NCI-H1694 (cell line): ENCODE measurements around the gene PRIMA1.

ENCODE experiments used
- DNase-seq: peaks from one replicate; lab custom pipeline; 2025; lab: John Stamatoyannopoulos, UW

PRIMA1 gene

DNA sequence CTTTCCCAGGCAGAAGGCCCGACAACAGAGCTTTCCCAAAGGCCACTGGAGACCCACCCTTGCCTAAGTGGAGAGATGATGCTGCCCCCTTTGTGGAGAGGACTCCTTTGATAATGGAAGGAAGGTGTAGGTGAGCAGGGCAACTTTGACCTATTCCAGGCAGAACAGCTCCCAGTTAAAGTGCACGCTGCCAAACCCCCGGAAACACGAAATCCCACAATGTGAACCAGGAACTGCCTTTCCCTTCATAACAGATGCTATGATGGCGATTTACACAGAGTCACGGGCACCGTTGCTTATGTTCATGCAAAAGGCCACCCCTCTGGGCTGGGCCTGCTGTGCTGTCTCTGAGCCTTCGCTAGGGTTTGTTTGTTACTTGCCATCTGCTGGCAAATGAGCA, 34.6 kb downstream of the PRIMA1 start:
- DNase-seq: no peak

DNA sequence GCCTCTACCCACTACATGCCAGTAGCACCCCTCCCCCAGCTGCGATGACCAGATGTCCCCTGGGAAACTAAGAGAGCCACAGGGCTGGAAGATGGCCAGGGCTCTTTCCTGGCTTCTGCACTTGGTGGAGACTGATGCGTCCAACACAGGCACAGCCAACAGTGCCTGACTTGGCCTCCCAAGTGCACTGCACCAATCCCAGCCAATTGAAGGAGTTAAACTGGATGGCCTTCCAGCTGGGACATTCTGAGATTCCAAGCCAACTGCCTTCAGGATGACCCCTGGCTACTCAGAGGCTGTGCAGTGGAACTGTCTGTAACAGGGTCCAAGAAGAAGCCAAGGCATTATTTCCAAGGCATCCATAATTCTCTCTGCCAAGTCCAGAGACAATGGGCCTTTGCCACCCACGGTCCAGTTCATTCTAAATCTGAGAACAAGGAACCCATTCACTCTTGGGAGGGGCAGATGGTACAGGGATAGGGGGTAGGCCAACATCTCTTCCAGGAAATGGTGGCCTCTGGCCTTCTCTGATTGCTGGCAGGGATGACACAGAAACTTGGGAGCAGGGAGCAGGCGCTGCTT, 35.2 kb downstream of the PRIMA1 start:
- DNase-seq: no peak

DNA sequence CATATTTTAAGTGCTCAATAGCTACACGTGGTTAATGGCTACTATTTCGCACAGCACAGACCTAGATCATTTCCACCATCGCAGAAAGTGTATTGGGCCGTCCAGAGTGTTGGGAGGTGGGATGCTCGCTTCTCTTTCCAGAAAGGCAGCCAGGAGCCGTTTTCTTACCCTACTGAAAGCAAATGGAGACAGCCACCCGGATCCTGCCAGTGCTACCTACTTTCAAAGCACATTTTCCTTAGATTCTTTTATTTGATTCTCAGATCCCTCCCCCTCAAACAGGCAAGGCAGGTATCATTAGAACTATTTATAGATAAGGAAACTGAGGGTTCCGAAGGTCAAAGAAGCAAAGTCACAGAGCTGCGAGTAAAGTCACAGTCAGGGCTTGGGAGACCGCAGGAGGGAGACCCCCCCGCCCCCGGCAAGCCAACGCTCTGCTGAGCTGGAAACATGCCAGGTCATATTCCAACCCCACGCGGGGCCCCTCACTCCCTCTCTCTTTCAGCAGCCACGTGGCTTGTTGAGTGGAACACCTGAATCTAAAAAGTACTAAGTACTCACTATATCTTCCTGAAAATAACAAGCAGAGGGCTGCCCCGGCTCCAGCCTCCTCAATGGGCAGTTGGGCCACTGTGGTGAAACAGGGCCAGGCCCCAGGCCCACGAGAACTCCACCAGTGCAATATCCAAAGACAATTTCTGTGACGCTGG, 36.2 kb downstream of the PRIMA1 start:
- DNase-seq: no peak

DNA sequence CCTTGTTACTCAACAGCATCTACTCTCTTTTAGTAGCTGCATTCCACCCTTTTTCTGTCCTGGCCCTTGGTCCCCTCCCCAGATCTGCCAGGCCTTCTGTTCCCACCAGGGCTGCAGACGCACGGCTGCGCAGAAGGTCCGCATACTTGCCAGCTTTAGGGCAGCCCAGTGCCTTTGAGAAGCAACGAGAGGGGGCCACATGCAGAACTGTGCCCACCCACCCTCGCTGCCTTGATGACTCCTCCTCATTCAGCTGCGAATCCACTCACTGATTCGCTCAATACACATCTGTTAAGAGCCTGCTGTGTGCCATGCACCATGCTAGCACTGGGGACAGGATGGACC, 39.2 kb downstream of the PRIMA1 start:
- no peak for DNase-seq

DNA sequence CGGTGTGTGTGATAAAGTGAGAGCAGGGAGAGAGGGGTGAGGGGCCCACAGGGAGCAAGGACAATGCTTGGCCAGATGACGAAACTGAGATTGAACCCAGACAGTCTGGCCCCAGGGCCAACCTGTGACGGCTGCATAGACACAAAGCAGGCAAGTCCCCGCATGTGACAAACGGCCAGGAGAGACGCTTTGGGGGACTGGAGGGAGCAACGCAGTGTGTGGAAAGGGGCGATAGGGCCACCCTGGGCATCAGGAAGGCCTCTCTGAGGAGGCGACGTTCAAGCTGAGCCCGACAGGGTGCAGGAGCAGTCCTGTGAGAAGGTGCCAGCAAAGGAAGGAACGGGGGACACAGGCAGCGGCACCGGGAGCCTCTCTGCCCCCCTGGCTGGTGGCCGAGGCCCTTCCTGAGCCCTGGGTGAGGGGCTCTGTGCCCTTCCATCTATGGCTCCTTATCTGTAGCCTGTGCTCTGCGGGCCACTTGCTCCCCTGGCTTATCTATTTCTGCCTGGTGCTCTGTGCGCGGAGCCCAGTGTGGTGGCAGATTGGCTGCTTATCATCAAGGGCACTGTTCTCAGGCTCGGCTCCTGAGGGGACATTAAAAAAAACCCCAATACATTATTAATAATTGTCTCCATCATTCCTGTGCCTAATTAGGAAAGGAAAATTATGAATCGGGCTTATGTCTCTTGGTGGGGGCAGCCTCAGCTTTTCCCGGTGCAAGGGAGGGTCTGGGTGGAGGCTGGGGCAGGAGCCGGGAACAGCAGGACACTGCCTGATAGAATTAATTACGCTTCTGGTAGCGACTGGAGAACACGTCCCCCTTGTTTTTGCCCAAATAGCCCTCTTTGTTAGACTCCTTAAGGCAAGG, 39.8 kb downstream of the PRIMA1 start:
- DNase-seq: peak; percentile 45

DNA sequence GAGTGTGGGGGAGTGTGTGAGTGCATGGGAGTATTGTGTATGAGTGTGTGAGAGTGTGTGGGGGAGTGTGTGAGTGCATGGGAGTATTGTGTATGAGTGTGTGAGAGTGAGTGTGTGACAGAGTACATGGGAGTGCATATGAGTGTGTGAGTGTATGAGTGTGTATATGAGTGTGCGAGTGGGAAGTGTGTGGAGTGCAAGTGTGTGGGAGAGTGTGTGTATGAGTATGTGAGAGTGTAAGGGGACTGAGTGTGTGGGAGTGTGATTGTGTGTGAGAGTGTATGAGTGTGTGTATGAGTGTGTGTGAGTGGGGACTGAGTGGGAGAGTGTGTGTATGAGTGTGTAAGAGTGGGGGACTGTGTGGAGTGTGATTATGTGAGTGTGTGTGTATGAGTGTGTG, 40.7 kb downstream of the PRIMA1 start:
- DNase-seq: no peak

DNA sequence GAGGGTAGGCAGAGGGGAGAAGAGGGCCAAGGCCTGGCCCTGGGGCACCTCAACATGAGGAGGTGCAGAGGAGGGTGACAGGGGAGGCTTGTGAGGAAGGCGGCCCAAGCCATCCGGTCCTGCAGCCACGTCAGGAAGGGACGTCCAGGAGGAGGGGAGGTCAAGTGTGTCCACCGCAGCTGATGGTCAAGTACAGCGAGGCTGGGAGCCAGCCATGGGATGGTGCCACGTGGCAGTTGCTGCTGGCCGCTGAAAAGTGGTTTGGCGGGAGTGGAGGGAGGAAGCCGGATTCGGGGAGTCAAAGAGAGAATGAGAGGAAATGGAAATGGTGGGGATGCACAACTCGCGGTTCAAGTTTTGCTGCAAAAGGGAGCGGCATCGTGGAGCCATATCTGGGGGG, 41.2 kb downstream of the PRIMA1 start:
- DNase-seq: no peak

DNA sequence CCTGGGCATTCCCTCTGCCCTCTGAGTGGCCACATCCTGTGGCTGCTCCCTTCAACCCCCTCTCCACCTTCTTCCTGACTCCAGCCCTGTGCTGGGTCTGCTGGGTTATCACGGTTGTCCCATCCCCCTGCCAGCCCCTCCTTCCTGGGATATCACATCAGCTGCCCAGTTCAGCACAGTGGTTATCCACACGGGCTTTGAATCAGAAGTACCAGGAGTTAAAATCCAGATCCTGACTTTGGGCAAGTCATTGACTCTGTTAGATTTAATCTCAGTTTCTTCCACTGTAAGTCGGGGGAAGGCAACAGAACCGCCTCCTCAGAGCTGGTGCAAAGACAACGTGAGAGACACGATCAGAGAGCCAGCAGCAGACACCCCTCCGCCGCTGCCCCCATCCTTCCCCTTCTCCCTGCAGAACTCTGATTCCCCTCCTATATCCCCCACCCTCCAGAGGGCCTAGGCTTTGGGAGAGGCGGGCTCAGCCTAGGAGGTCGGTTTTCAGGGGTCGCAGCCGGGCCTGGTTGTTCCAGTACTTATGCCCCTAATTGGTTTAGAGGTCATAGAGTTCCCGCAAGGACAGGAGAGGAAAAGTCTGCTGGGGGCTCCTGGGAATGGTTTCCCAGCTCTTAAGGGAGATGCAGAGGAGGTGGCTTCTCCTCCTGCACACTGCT, 42.5 kb downstream of the PRIMA1 start:
- DNase-seq: no peak

DNA sequence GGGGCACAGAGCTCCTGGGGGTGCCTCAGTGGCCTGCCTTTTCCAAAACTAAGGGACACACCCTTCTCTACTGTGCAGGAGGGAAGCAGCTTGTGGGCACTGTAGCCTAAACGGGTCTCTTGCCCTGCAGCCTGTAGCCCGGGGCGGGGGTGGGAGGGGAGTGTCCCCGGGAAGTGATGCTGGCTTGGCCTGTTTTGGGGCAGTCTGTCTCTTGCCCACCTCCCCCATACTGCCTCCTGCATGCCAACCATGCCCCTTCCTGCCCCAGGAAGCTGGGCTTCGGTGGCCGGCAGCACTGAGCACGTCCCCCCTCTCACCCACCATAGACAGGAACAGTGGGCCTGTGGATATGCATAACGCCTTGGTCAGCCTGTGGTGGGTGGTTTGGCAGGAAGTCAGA, 43.4 kb downstream of the PRIMA1 start:
- no peak for DNase-seq

DNA sequence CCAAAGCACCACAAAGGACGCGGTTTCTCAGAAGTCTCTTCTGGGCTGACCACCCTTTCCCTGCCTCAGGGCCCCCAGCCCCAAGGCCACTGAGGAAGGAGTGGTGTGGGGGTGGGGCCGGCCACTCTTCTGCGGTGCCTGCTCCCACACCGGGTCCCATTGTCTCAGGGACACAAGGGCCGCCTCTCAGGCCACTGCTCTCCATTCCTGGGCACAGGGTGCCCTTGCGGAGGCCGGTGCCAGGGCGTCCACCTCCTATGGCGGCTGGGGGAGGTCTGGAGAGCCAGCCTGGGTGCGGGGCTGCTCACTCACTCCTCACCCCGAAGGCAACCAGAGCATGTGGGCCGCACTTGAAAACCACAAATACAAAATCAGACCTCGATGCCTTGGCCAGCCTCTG, 44.1 kb downstream of the PRIMA1 start:
- no peak for DNase-seq

DNA sequence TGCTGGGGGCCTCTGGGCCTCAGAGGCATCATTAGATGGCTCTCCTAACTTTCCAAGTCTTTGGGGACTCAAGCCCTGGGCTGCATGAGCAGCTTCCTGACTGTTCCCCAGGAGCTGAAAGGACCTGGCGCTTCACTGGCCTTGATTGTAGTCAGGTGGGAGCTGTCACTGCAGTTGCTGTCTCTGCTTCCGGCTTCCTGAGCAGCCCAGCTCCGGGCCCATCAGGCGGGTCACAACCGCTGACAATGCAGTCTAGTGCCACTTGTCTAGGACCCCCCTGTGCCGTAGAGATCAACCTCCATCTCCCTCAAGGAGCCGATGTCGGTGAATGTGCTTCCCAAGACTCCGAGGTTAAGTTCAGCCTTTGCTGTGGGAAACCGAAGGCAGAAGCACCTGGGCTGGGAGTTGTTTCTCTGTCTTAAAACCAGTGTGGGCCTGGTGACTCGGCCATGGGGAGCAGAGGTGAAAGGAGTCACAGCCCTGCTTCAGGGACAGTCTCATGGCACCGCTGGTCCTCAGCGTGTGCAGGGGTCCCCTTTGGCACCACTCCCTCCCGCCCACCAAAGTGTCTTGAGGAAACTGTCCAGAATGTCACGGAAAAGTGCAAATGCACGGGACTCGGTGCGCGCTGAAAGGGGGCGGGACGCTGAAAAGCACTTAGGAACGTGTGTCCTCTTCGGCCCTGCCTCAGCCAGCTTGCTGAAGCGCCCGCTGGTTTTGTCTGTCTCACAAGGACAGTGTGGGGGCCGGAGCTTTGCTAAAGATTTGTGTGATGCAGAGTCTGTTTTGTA, 44.8 kb downstream of the PRIMA1 start:
- no peak for DNase-seq

DNA sequence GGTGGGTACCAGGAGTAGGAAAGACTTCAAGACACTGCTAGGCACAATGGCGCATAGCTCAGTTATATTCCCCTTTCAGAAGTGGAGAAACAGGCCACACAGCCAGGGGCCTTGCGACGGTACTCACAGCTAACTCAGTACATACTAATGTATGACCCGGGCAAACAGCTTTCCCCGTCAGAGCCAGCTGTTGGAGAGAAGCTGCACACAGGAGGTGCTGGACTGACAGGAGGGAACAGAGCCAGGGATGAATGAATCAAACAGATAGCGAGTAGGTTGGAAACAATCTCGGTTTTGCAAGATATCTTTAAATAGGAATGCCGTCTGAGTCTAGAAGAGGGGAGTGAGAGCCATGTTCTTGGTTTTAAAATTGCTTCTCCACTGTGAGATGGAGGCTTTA, 45.5 kb downstream of the PRIMA1 start:
- DNase-seq: peak; percentile 42

DNA sequence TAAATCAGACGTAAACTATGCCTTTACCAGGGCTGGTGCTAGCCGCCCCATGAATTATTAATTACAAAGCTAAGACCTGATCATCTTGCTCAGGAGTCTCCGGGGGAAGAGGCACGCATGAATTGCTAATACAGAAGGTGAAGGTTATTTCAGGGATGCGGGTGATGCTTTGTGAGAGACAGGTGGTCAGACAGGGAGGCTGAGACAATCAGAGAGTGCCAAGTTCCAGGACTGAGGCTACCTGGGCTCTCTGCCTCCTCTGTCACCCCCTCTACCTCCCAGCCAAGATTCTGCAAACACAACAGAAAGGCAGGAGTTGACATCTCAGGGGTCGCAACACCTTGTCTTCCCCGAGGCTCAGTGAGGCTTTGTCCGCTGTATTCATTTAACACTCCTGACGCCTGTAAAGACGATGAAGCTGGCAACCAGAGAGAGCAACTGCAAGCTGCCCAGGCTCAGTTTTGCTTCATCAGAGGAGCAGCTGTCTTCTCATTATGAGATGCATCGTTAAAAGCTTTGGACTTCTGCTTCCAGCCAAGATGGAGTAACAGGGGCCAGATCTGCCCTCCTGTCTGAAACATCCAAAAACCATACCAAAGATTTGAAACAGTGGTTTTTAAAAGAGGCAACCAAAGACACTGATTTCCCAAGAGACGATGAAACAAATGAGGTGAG, 46.6 kb downstream of the PRIMA1 start:
- DNase-seq: peak; percentile 43

DNA sequence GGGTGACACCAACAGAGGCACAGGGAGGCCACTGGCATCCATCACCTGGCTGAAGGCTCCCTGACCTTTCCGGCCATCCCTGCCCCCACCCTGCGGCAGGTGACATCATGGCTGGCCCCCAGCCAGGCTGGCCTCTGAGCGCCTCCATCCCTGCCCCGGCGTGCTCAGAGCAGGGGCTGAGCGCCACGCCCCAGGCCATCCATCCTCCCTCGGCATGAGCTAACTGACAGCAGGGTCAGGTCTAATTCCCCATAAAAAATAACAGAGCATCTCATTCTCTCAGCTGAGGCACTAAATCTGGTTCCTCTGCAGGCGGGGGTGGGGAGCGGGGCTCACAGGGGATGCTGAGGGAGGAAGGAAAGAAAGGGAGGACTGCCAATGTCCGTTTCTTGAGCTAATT, 50.7 kb downstream of the PRIMA1 start:
- no peak for DNase-seq

DNA sequence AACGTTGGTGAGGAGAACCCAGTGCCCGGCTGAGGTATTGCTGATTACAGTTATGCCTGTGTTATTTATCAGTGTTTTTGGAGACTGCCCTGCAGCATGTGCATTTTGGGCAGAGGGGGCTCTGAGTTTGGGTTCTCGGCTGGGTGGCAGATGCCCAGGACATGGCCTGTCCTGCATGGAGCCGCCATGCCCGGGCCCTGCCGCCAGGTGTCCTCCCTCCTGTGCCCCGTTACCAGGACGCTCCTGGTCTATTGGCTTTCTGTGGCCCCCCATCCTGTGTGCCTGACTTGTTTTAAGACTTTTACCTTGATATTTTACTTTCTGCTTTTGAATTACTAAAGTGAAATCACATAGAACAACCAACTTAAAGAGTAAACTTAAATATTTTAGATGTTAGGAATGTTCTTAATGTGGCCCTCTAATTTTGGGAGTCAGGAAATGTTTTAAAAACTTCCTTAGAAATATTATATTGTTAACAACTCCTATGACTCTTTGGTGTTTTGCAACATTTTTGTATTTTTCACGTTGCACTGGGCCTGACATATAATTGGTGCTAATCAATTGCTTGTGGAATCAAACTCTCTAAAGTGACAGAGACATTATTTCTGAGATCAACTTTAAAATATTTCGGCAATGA, 51.8 kb downstream of the PRIMA1 start:
- no peak for DNase-seq

DNA sequence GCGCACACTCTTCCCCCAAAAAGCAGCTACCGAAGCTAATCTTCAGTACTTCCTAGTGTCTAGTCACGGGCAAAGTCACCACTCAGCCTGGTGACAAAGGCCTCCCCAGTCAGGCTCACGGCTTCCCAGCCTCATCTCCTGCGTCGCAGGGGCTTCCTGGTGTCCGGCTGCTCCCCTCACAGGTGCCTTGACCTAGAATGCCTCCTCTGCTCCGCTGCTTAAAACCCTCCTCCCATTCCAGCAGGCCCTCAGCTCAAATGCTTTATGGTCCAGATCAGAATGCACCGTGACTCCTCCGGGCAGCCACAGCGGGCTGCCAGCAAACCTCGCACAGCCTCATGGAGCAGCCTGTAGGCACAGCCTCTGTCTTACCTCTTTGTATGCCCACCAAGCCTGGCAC, 53.1 kb downstream of the PRIMA1 start:
- DNase-seq: no peak

DNA sequence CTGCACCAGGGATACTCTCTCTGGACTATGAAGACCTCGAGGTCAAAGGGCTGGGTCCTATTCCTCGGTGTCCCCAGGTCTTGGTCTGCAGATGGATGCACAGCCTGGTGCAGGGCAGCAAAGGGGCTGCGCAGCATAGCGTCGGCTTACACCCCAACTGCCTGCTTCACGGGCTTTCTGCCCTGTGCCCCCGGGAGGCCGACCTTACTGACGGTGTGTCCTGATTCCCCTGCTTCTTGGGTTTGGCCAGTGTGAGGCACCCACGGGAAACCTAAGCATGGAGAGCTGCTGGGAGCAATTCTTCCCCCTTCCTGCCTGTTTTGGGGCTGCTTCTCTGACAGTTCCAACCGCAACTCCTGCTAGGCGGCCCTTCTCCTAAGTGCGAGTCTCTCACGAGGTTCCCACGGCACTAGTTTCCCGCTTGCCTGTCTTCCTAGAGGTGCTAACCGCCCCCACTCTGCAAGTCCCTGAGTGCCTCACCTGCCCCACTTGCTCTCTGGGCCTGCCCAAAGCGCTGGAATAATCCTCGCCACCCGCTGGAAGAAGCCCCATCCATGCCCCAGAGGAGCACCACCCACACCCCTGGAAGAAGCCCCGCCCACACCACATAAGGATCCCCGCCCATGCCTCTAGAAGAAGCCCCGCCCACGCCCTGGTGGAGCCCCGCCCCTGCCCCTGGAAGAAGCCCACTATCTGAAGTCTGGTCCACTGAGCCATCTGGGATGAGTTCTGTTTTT, 54.0 kb downstream of the PRIMA1 start:
- no peak for DNase-seq

DNA sequence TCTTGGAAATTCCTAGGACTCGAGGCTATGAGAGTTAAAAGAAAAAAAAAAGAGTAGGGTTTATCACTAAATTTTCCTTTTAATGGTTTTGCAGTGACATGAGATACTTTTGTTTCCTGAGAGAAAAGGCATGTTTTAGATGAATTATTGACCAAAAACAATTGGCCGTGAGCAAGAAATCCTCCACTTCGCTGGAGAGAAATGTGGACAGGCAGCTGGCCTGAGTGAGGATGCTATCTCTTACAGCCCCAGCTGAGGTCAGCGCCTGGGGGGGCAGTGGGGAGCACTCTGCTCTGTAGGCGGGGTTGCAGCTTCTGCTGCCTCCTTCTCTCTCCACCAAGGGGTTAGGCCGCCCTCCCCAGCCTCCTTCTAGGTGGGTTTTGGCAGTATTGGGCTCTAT, 54.7 kb downstream of the PRIMA1 start:
- no peak for DNase-seq

DNA sequence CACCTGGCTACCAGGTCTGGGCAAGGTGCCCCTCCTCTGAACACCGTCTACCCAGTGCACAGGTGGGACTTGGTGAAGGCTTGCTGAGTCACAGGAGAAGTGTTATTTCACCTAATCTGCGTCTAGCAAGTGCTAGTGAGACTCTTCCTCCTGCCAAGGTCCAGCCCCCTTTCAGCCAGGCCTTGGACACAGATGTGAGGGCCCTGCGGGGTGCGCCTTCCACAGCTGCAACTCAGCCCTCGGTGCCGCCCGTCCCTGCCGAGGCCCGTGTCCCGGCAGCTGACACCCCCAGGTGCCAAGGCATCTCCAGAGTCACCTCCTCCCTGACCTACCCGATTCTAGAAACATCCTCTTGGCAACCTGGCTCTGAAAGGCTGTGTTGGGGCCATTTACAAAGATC, 55.1 kb downstream of the PRIMA1 start:
- no peak for DNase-seq

DNA sequence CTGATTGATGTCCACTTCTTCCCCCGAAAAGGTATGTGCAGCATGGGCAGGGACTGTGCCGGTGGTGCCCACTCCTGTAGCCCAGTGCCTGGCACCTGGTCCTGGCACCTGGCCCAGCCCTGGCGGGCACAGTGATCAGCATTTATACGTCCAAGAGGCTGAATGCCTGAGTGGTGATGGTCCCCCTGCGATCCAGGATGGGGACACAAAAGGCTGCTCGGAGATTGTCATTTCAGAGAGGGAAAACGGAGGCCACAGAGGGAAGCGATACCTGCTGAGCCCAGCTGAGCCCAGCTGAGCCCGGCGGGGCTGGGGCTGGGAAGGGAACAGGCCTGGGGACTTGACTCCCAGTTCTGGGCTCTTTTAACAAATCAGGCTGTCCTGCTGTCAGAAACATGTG, 55.8 kb downstream of the PRIMA1 start:
- no peak for DNase-seq
